ENCODE measurements around the gene IRF3.

IRF3 gene

GRCh38 chr19:49654581-49654980, 11.1 kb downstream of the IRF3 start:
- H3K36me3 ChIP-seq (ENCODE audit: control insufficient read depth, insufficient read depth, low read length): peaks cover 88% of the 10 kb centered on the region

GRCh38 chr19:49653466-49653806, 12.2 kb downstream of the IRF3 start:
- no peak overlapping the region for H3K9ac ChIP-seq (ENCODE audit: low read length)
- H3K27ac ChIP-seq (ENCODE audit: low read depth, low read length): no peak overlapping the region
- H3K9me3 ChIP-seq (ENCODE audit: control insufficient read depth, insufficient read depth, low read depth, low read length): no peaks in the 10 kb centered on the region
- no peaks in the 10 kb centered on the region for H3K27me3 ChIP-seq (ENCODE audit: control insufficient read depth, insufficient read depth, low read length)
- peaks cover 9% of the 10 kb centered on the region for H3K4me1 ChIP-seq (ENCODE audit: control insufficient read depth, insufficient read depth, low read length)
- peaks cover 84% of the 10 kb centered on the region for H3K36me3 ChIP-seq (ENCODE audit: control insufficient read depth, insufficient read depth, low read length)
- H3K4me3 ChIP-seq (ENCODE audit: low read depth, low read length): no peak overlapping the region

More at GRCh38 chr19:49654581-49654980, 11.1 kb downstream of the IRF3 start:
- H3K27ac ChIP-seq (ENCODE audit: low read depth, low read length): no peak overlapping the region
- no peak overlapping the region for H3K4me3 ChIP-seq (ENCODE audit: low read depth, low read length)
- no peaks in the 10 kb centered on the region for H3K27me3 ChIP-seq (ENCODE audit: control insufficient read depth, insufficient read depth, low read length)
- no peaks in the 10 kb centered on the region for H3K9me3 ChIP-seq (ENCODE audit: control insufficient read depth, insufficient read depth, low read depth, low read length)
- H3K9ac ChIP-seq (ENCODE audit: low read length): no peak overlapping the region
- H3K4me1 ChIP-seq (ENCODE audit: control insufficient read depth, insufficient read depth, low read length): peaks cover 9% of the 10 kb centered on the region

- no peaks in the 10 kb centered on the region for H3K9me3 ChIP-seq (ENCODE audit: control insufficient read depth, insufficient read depth, low read depth, low read length)
- no peaks in the 10 kb centered on the region for H3K27me3 ChIP-seq (ENCODE audit: control insufficient read depth, insufficient read depth, low read length)
- peaks cover 9% of the 10 kb centered on the region for H3K4me1 ChIP-seq (ENCODE audit: control insufficient read depth, insufficient read depth, low read length)
- no peak overlapping the region for H3K27ac ChIP-seq (ENCODE audit: low read depth, low read length)
- peaks cover 83% of the 10 kb centered on the region for H3K36me3 ChIP-seq (ENCODE audit: control insufficient read depth, insufficient read depth, low read length)
- H3K9ac ChIP-seq (ENCODE audit: low read length): no peak overlapping the region
- H3K4me3 ChIP-seq (ENCODE audit: low read depth, low read length): no peak overlapping the region
Measured at GRCh38 chr19:49652551-49653465, 12.8 kb downstream of the IRF3 start.

- H3K9ac ChIP-seq (ENCODE audit: low read length): no peak overlapping the region
Measured at GRCh38 chr19:49651820-49652550, 13.7 kb downstream of the IRF3 start.

GRCh38 chr19:49651029-49651819, 14.4 kb downstream of the IRF3 start:
- Histone ChIP-seq H3K4me1 (ENCODE audit: control insufficient read depth, insufficient read depth, low read length) (peaks cover 4% of the 10 kb centered on the region; the same call in 1 of the 2 replicates), H3K27me3 (ENCODE audit: control insufficient read depth, insufficient read depth, low read length) (no peaks in the 10 kb centered on the region), H3K4me3 (ENCODE audit: low read depth, low read length) (no peak overlapping the region), H3K27ac (ENCODE audit: low read depth, low read length) (no peak overlapping the region), H3K9ac (ENCODE audit: low read length) (no peak overlapping the region), H3K36me3 (ENCODE audit: control insufficient read depth, insufficient read depth, low read length) (peaks cover 83% of the 10 kb centered on the region), H3K9me3 (ENCODE audit: control insufficient read depth, insufficient read depth, low read depth, low read length) (no peaks in the 10 kb centered on the region)

More at GRCh38 chr19:49651820-49652550, 13.7 kb downstream of the IRF3 start:
- Histone ChIP-seq H3K36me3 (ENCODE audit: control insufficient read depth, insufficient read depth, low read length) (peaks cover 83% of the 10 kb centered on the region), H3K4me3 (ENCODE audit: low read depth, low read length) (no peak overlapping the region), H3K27me3 (ENCODE audit: control insufficient read depth, insufficient read depth, low read length) (no peaks in the 10 kb centered on the region), H3K9me3 (ENCODE audit: control insufficient read depth, insufficient read depth, low read depth, low read length) (no peaks in the 10 kb centered on the region), H3K27ac (ENCODE audit: low read depth, low read length) (no peak overlapping the region), H3K4me1 (ENCODE audit: control insufficient read depth, insufficient read depth, low read length) (peaks cover 9% of the 10 kb centered on the region)

GRCh38 chr19:49646586-49646985, 19.1 kb downstream of the IRF3 start:
- Histone ChIP-seq H3K27me3 (ENCODE audit: control insufficient read depth, insufficient read depth, low read length) (no peaks in the 10 kb centered on the region), H3K9ac (ENCODE audit: low read length) (no peak overlapping the region), H3K4me1 (ENCODE audit: control insufficient read depth, insufficient read depth, low read length) (peaks cover 8% of the 10 kb centered on the region; the same call in 1 of the 2 replicates), H3K4me3 (ENCODE audit: low read depth, low read length) (no peak overlapping the region), H3K27ac (ENCODE audit: low read depth, low read length) (no peak overlapping the region), H3K36me3 (ENCODE audit: control insufficient read depth, insufficient read depth, low read length) (peaks cover 59% of the 10 kb centered on the region), H3K9me3 (ENCODE audit: control insufficient read depth, insufficient read depth, low read depth, low read length) (no peaks in the 10 kb centered on the region)

- no peaks in the 10 kb centered on the region for H3K9me3 ChIP-seq (ENCODE audit: control insufficient read depth, insufficient read depth, low read depth, low read length)
- H3K4me3 ChIP-seq (ENCODE audit: low read depth, low read length): no peak overlapping the region
- H3K27me3 ChIP-seq (ENCODE audit: control insufficient read depth, insufficient read depth, low read length): no peaks in the 10 kb centered on the region
- H3K36me3 ChIP-seq (ENCODE audit: control insufficient read depth, insufficient read depth, low read length): peaks cover 54% of the 10 kb centered on the region
- H3K9ac ChIP-seq (ENCODE audit: low read length): no peak overlapping the region
- no peak overlapping the region for H3K27ac ChIP-seq (ENCODE audit: low read depth, low read length)
- H3K4me1 ChIP-seq (ENCODE audit: control insufficient read depth, insufficient read depth, low read length): peaks cover 10% of the 10 kb centered on the region; the same call in 1 of the 2 replicates
Measured at GRCh38 chr19:49645995-49646394, 19.7 kb downstream of the IRF3 start.

- Histone ChIP-seq H3K9me3 (ENCODE audit: control insufficient read depth, insufficient read depth, low read depth, low read length) (no peaks in the 10 kb centered on the region), H3K27me3 (ENCODE audit: control insufficient read depth, insufficient read depth, low read length) (no peaks in the 10 kb centered on the region), H3K27ac (ENCODE audit: low read depth, low read length) (no peak overlapping the region), H3K4me1 (ENCODE audit: control insufficient read depth, insufficient read depth, low read length) (peaks cover 13% of the 10 kb centered on the region; the same call in 1 of the 2 replicates), H3K36me3 (ENCODE audit: control insufficient read depth, insufficient read depth, low read length) (peaks cover 52% of the 10 kb centered on the region), H3K9ac (ENCODE audit: low read length) (no peak overlapping the region), H3K4me3 (ENCODE audit: low read depth, low read length) (no peak overlapping the region)
Measured at GRCh38 chr19:49645592-49645991, 20.1 kb downstream of the IRF3 start.

- H3K27ac ChIP-seq (ENCODE audit: low read depth, low read length): no peak overlapping the region
- H3K4me3 ChIP-seq (ENCODE audit: low read depth, low read length): peak overlapping the region; percentile 96; the same call in 1 of the 2 replicates
- no peaks in the 10 kb centered on the region for H3K9me3 ChIP-seq (ENCODE audit: control insufficient read depth, insufficient read depth, low read depth, low read length)
- H3K4me1 ChIP-seq (ENCODE audit: control insufficient read depth, insufficient read depth, low read length): peaks cover 21% of the 10 kb centered on the region
- peaks cover 35% of the 10 kb centered on the region for H3K36me3 ChIP-seq (ENCODE audit: control insufficient read depth, insufficient read depth, low read length)
- H3K27me3 ChIP-seq (ENCODE audit: control insufficient read depth, insufficient read depth, low read length): peaks cover 3% of the 10 kb centered on the region; the same call in 1 of the 2 replicates
- no peak overlapping the region for H3K9ac ChIP-seq (ENCODE audit: low read length)
Measured at GRCh38 chr19:49643466-49643865, 22.2 kb downstream of the IRF3 start.

- peak overlapping the region; percentile 96 for H3K4me3 ChIP-seq (ENCODE audit: low read depth, low read length)
- H3K36me3 ChIP-seq (ENCODE audit: control insufficient read depth, insufficient read depth, low read length): peaks cover 30% of the 10 kb centered on the region
- H3K9ac ChIP-seq (ENCODE audit: low read length): peak overlapping the region; percentile 98
- peaks cover 27% of the 10 kb centered on the region for H3K4me1 ChIP-seq (ENCODE audit: control insufficient read depth, insufficient read depth, low read length)
- peak overlapping the region; percentile 92 for H3K27ac ChIP-seq (ENCODE audit: low read depth, low read length)
- no peaks in the 10 kb centered on the region for H3K9me3 ChIP-seq (ENCODE audit: control insufficient read depth, insufficient read depth, low read depth, low read length)
- peaks cover 3% of the 10 kb centered on the region; the same call in 1 of the 2 replicates for H3K27me3 ChIP-seq (ENCODE audit: control insufficient read depth, insufficient read depth, low read length)
Measured at GRCh38 chr19:49642492-49643035, 23.1 kb downstream of the IRF3 start.
